HEK293 (cell line): Measurements from ENCODE around the gene CIAPIN1.

ENCODE experiments used
- HIC1 ChIP-seq: fragments of 450-650 bp; formaldehyde crosslinking; IDR thresholded peaks from 2 replicates; pipeline ENCODE4 v1.5.1; 2016; ENCODE audit warnings: missing biosample characterization, missing genetic modification characterization
- PATZ1 ChIP-seq: fragments of 450-650 bp; formaldehyde crosslinking; IDR thresholded peaks from 2 replicates; pipeline ENCODE4 v1.5.1; 2016; ENCODE audit warnings: missing biosample characterization, missing genetic modification characterization
- SCRT1 ChIP-seq: fragments of 450-650 bp; formaldehyde crosslinking; IDR thresholded peaks from 2 replicates; pipeline ENCODE4 v1.5.1; 2016; ENCODE audit warnings: missing biosample characterization, missing genetic modification characterization, borderline replicate concordance
- SCRT2 ChIP-seq: fragments of 450-650 bp; formaldehyde crosslinking; IDR thresholded peaks from 2 replicates; pipeline ENCODE4 v1.5.1; 2016; ENCODE audit warnings: missing biosample characterization, missing genetic modification characterization
- SP7 ChIP-seq: fragments of 450-650 bp; formaldehyde crosslinking; IDR thresholded peaks from 2 replicates; pipeline ENCODE4 v1.5.1; 2016; ENCODE audit warnings: missing biosample characterization, missing genetic modification characterization
- WT1 ChIP-seq: fragments of 450-650 bp; formaldehyde crosslinking; IDR thresholded peaks from 2 replicates; pipeline ENCODE4 v1.5.1; 2016; ENCODE audit warnings: missing biosample characterization, missing genetic modification characterization
- YY1 ChIP-seq: fragments of 450-650 bp; formaldehyde crosslinking; IDR thresholded peaks from 2 replicates; pipeline ENCODE4 v1.5.1; 2018; ENCODE audit warnings: missing biosample characterization, missing genetic modification characterization
- ZBTB20 ChIP-seq: fragments of 450-650 bp; formaldehyde crosslinking; IDR thresholded peaks from 2 replicates; pipeline ENCODE4 v1.5.1; 2016; ENCODE audit warnings: missing biosample characterization, missing genetic modification characterization
- ZBTB44 ChIP-seq: fragments of 450-650 bp; IDR thresholded peaks from 2 replicates; pipeline ENCODE4 v1.5.1; 2018; ENCODE audit warnings: missing biosample characterization, mild to moderate bottlenecking, missing genetic modification characterization
- ZIC2 ChIP-seq: fragments of 450-650 bp; formaldehyde crosslinking; IDR thresholded peaks from 2 replicates; pipeline ENCODE4 v1.5.1; 2016; ENCODE audit warnings: missing biosample characterization, missing genetic modification characterization
- ZNF18 ChIP-seq: fragments of 450-650 bp; formaldehyde crosslinking; IDR thresholded peaks from 2 replicates; pipeline ENCODE4 v1.5.1; 2016; ENCODE audit warnings: missing biosample characterization, missing genetic modification characterization
- ZNF398 ChIP-seq: fragments of 450-650 bp; formaldehyde crosslinking; IDR thresholded peaks from 2 replicates; pipeline ENCODE4 v1.5.1; 2017; ENCODE audit warnings: missing biosample characterization, missing genetic modification characterization
- ZNF416 ChIP-seq: fragments of 450-650 bp; formaldehyde crosslinking; IDR thresholded peaks from 2 replicates; pipeline ENCODE4 v1.5.1; 2016; ENCODE audit warnings: missing biosample characterization, missing genetic modification characterization
- ZNF473 ChIP-seq: fragments of 450-650 bp; formaldehyde crosslinking; IDR thresholded peaks from 2 replicates; pipeline ENCODE4 v1.5.1; 2017; ENCODE audit warnings: missing biosample characterization, missing genetic modification characterization
- ZNF501 ChIP-seq: fragments of 450-650 bp; formaldehyde crosslinking; IDR thresholded peaks from 2 replicates; pipeline ENCODE4 v1.5.1; 2016; ENCODE audit warnings: missing biosample characterization, missing genetic modification characterization
- ZNF561 ChIP-seq: fragments of 450-650 bp; IDR thresholded peaks from 2 replicates; pipeline ENCODE4 v1.5.1; 2018; ENCODE audit warnings: missing biosample characterization, missing genetic modification characterization, borderline replicate concordance
- ZNF623 ChIP-seq: fragments of 450-650 bp; formaldehyde crosslinking; IDR thresholded peaks from 2 replicates; pipeline ENCODE4 v1.5.1; 2016; ENCODE audit warnings: missing biosample characterization, missing genetic modification characterization
- ZNF747 ChIP-seq: fragments of 450-650 bp; formaldehyde crosslinking; IDR thresholded peaks from 2 replicates; pipeline ENCODE4 v1.5.1; 2016; ENCODE audit warnings: missing biosample characterization, missing genetic modification characterization
- ZNF792 ChIP-seq: fragments of 450-650 bp; formaldehyde crosslinking; IDR thresholded peaks from 2 replicates; pipeline ENCODE4 v1.5.1; 2016; ENCODE audit warnings: missing biosample characterization, missing genetic modification characterization
- ZSCAN16 ChIP-seq: fragments of 450-650 bp; formaldehyde crosslinking; IDR thresholded peaks from 2 replicates; pipeline ENCODE4 v1.5.1; 2016; ENCODE audit warnings: missing biosample characterization, missing genetic modification characterization
- TF ChIP-seq, protein P1 (sequence below): fragments of 450-650 bp; formaldehyde crosslinking; IDR thresholded peaks from 2 replicates; pipeline ENCODE4 v1.5.1; 2016; ENCODE audit warnings: missing biosample characterization, missing genetic modification characterization
- TF ChIP-seq, protein P2 (sequence below): fragments of 450-650 bp; formaldehyde crosslinking; IDR thresholded peaks from 2 replicates; pipeline ENCODE4 v1.5.1; 2016; ENCODE audit warnings: missing biosample characterization, missing genetic modification characterization
- TF ChIP-seq, protein P3 (sequence below): fragments of 450-650 bp; formaldehyde crosslinking; IDR thresholded peaks from 2 replicates; pipeline ENCODE4 v1.5.1; 2016; ENCODE audit warnings: missing biosample characterization, missing genetic modification characterization, borderline replicate concordance

The CIAPIN1 gene

DNA sequence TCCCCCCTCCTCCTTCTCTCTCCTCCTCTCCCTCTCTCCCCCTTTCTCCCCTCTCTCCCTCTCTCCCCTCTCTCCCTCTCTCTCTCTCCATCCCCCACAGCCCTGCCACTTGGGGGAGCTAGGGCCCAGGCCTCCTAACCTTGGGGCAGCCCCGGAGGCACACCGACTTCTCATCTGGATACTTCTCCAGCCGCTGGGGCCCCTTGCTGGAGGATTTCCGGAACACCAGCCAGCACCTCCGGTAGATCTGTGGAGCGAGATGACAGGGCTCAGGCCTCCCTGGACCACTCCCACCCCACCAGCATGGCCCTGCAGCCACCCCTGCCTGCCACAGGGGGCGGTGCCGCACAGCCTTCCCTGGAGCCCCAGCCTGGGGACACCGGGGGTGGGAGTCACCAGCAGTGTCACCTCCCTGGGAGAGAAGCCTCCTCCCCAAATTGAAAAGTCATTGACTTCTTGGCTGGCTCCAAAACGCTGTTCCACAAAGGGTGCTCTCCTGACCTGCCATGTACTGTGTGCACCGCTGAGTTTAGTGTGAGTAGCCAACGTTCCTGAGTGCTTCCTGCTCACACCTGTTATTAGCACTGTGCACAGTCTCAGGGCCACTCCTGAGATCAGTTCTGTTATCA, 28.6 kb upstream of the CIAPIN1 start (continued):
- TF ChIP-seq PATZ1 (peak; percentile 56), WT1 (tag by site-specific recombination) (peak; percentile 81), ZNF473 (tag by site-specific recombination) (no peak), ZNF416 (tag by site-specific recombination) (no peak), ZIC2 (peak; percentile 74), SP7 (tag by site-specific recombination) (peak; percentile 60; the same call in 1 of the 2 replicates), ZNF747 (no peak), ZBTB44 (tag by site-specific recombination) (no peak), ZSCAN16 (tag by site-specific recombination) (no peak), HIC1 (tag by site-specific recombination) (no peak), SCRT1 (tag by site-specific recombination) (peak; percentile 53; the same call in 1 of the 2 replicates), YY1 (tag by site-specific recombination) (no peak), ZNF398 (tag by site-specific recombination) (peak; percentile 94), ZNF792 (tag by site-specific recombination) (no peak), ZBTB20 (tag by site-specific recombination) (peak; percentile 69), ZNF623 (tag by site-specific recombination) (no peak), ZNF18 (tag by site-specific recombination) (peak; percentile 95), SCRT2 (tag by site-specific recombination) (peak; percentile 71), ZNF501 (tag by site-specific recombination) (no peak), ZNF561 (tag by site-specific recombination) (0 out of 2 replicates have a peak, but pooled peaks have one; percentile 40)
- TF ChIP-seq, protein P1, sequence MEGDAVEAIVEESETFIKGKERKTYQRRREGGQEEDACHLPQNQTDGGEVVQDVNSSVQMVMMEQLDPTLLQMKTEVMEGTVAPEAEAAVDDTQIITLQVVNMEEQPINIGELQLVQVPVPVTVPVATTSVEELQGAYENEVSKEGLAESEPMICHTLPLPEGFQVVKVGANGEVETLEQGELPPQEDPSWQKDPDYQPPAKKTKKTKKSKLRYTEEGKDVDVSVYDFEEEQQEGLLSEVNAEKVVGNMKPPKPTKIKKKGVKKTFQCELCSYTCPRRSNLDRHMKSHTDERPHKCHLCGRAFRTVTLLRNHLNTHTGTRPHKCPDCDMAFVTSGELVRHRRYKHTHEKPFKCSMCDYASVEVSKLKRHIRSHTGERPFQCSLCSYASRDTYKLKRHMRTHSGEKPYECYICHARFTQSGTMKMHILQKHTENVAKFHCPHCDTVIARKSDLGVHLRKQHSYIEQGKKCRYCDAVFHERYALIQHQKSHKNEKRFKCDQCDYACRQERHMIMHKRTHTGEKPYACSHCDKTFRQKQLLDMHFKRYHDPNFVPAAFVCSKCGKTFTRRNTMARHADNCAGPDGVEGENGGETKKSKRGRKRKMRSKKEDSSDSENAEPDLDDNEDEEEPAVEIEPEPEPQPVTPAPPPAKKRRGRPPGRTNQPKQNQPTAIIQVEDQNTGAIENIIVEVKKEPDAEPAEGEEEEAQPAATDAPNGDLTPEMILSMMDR: peak; percentile 92
- TF ChIP-seq, protein P2, sequence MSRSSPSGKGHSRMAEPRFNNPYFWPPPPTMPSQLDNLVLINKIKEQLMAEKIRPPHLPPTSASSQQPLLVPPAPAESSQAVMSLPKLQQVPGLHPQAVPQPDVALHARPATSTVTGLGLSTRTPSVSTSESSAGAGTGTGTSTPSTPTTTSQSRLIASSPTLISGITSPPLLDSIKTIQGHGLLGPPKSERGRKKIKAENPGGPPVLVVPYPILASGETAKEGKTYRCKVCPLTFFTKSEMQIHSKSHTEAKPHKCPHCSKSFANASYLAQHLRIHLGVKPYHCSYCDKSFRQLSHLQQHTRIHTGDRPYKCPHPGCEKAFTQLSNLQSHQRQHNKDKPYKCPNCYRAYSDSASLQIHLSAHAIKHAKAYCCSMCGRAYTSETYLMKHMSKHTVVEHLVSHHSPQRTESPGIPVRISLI (tag by site-specific recombination): no peak
- TF ChIP-seq, protein P3, sequence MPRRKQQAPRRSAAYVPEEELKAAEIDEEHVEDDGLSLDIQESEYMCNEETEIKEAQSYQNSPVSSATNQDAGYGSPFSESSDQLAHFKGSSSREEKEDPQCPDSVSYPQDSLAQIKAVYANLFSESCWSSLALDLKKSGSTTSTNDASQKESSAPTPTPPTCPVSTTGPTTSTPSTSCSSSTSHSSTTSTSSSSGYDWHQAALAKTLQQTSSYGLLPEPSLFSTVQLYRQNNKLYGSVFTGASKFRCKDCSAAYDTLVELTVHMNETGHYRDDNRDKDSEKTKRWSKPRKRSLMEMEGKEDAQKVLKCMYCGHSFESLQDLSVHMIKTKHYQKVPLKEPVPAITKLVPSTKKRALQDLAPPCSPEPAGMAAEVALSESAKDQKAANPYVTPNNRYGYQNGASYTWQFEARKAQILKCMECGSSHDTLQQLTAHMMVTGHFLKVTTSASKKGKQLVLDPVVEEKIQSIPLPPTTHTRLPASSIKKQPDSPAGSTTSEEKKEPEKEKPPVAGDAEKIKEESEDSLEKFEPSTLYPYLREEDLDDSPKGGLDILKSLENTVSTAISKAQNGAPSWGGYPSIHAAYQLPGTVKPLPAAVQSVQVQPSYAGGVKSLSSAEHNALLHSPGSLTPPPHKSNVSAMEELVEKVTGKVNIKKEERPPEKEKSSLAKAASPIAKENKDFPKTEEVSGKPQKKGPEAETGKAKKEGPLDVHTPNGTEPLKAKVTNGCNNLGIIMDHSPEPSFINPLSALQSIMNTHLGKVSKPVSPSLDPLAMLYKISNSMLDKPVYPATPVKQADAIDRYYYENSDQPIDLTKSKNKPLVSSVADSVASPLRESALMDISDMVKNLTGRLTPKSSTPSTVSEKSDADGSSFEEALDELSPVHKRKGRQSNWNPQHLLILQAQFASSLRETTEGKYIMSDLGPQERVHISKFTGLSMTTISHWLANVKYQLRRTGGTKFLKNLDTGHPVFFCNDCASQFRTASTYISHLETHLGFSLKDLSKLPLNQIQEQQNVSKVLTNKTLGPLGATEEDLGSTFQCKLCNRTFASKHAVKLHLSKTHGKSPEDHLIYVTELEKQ: no peak
